SU-DHL-6 (cell line): ENCODE measurements around the gene GRAP2.

ENCODE experiments used
- H2AFZ ChIP-seq: fragments of 200-600 bp; sonication (generic); 2 replicates; pipeline ENCODE4 v1.6.1; 2014; ENCODE audit warnings: low read depth, mild to moderate bottlenecking, moderate library complexity, mixed read lengths, antibody characterized with exemption, low read length; ENCODE audit not compliant: severe bottlenecking
- H3F3A ChIP-seq: fragments of 200-600 bp; shearing (Covaris generic); 2 replicates; pipeline ENCODE4 v1.6.0; 2016; ENCODE audit warnings: antibody characterized with exemption, mild to moderate bottlenecking; ENCODE audit not compliant: insufficient read depth
- H3K27ac ChIP-seq: fragments of 200-600 bp; sonication (generic); 2 replicates; pipeline ENCODE4 v1.5.1; 2016; ENCODE audit warnings: low read depth, mild to moderate bottlenecking, low read length, moderate library complexity, mixed read lengths
- H3K27me3 ChIP-seq: fragments of 200-600 bp; sonication (generic), shearing (Covaris generic); 2 replicates; pipeline ENCODE4 v1.6.0; 2014; ENCODE audit warnings: mild to moderate bottlenecking, low read length
- H3K36me3 ChIP-seq: fragments of 200-600 bp; sonication (generic); 2 replicates; pipeline ENCODE4 v1.6.1; 2014; ENCODE audit warnings: mild to moderate bottlenecking, low read length, mixed read lengths
- H3K4me2 ChIP-seq: fragments of 300-600, 200-600 bp; shearing (Covaris generic), sonication (generic); 2 replicates; pipeline ENCODE4 v1.6.0; 2014; ENCODE audit warnings: low read length, low read depth, mild to moderate bottlenecking; ENCODE audit not compliant: poor library complexity, severe bottlenecking
- H3K4me3 ChIP-seq: fragments of 200-600 bp; sonication (generic); 2 replicates; pipeline ENCODE4 v1.5.1; 2014; ENCODE audit warnings: antibody characterized with exemption, low read length, mild to moderate bottlenecking, mixed read lengths; ENCODE audit not compliant: insufficient read depth, poor library complexity, severe bottlenecking
- H3K79me2 ChIP-seq: fragments of 200-600 bp; sonication (generic); 2 replicates; pipeline ENCODE4 v1.6.1; 2014; ENCODE audit warnings: mild to moderate bottlenecking, low read length, moderate library complexity; ENCODE audit not compliant: insufficient read depth
- H3K9ac ChIP-seq: fragments of 200-600 bp; sonication (generic); 2 replicates; pipeline ENCODE4 v1.7.0; 2014; ENCODE audit warnings: mild to moderate bottlenecking, low read length
- H3K9me2 ChIP-seq: fragments of 200-600 bp; sonication (generic); replicated peaks from 2 replicates; pipeline ENCODE4 v1.6.1; 2014; ENCODE audit warnings: low read length; ENCODE audit not compliant: insufficient read depth
- H3K9me3 ChIP-seq: fragments of 200-600 bp; sonication (generic); 2 replicates; pipeline ENCODE4 v1.6.1; 2014; ENCODE audit warnings: low read length, mixed read lengths; ENCODE audit not compliant: insufficient read depth
- H4K20me1 ChIP-seq: fragments of 200-600 bp; sonication (generic); 2 replicates; pipeline ENCODE4 v1.6.1; 2014; ENCODE audit warnings: low read depth, mild to moderate bottlenecking, antibody characterized with exemption, low read length, moderate library complexity, mixed read lengths
- CTCF ChIP-seq: fragments of 200-600 bp; sonication (generic); IDR thresholded peaks from one replicate; pipeline ENCODE4 v1.5.1; 2017; ENCODE audit warnings: antibody characterized with exemption, mild to moderate bottlenecking, low read length, moderate library complexity; ENCODE audit not compliant: insufficient read depth, poor library complexity, severe bottlenecking
- EZH2phosphoT487 ChIP-seq: fragments of 200-600 bp; sonication (generic), shearing (Covaris generic); conservative IDR thresholded peaks from 2 replicates; pipeline ENCODE4 v1.6.1; 2018; ENCODE audit warnings: mild to moderate bottlenecking, antibody characterized with exemption, low read length, moderate library complexity, mixed read lengths

GRAP2 gene

GRCh38 chr22:39999144-39999757 lies 98.4 kb downstream of the GRAP2 start:
- no peaks in the 10 kb centered on the region for H3K36me3 ChIP-seq
- H3K9ac ChIP-seq: no peak overlapping the region
- no peak overlapping the region for H3K27ac ChIP-seq

DNA sequence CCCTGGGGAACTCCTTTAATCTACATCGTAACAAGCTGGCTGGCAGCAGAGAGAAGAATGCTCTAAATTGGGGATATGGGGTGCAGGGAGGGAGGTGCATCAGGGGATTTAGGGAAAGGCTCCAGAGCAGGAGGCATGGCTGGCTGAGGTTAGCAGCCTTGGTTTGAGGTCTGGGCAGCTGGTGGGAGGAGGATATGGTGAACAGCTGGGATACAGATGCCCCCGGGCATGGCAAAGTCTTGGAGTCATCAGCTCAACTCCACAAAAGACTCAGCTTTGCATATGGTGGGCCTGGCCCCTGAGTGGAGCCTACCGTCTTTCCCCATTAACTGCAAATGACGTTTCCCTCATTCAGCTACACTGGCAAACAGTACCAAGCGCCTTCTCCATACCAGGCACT lies 99.3 kb downstream of the GRAP2 start:
- Histone ChIP-seq H3K9me2 (no peaks in the 10 kb centered on the region), H4K20me1 (no peaks in the 10 kb centered on the region), H3K36me3 (no peaks in the 10 kb centered on the region), H3K4me3 (no peak overlapping the region), H3K27me3 (no peaks in the 10 kb centered on the region), H3F3A (no peaks in the 10 kb centered on the region), H3K4me2 (no peak overlapping the region), H2AFZ (no peak overlapping the region), H3K79me2 (no peaks in the 10 kb centered on the region), H3K27ac (no peak overlapping the region), H3K9ac (no peak overlapping the region), H3K9me3 (no peaks in the 10 kb centered on the region)
- no peak for TF ChIP-seq EZH2phosphoT487
- no peak for TF ChIP-seq CTCF

More at GRCh38 chr22:39999144-39999757, 98.4 kb downstream of the GRAP2 start:
- Histone ChIP-seq H3K79me2 (no peaks in the 10 kb centered on the region), H3K9me3 (no peaks in the 10 kb centered on the region), H3K27me3 (no peaks in the 10 kb centered on the region), H3K9me2 (no peaks in the 10 kb centered on the region), H4K20me1 (no peaks in the 10 kb centered on the region), H3K4me3 (no peak overlapping the region), H2AFZ (no peak overlapping the region), H3F3A (no peaks in the 10 kb centered on the region), H3K4me2 (no peak overlapping the region)
- TF ChIP-seq CTCF (no peak), EZH2phosphoT487 (no peak)

GRCh38 chr22:40001106-40001505 lies 100.2 kb downstream of the GRAP2 start:
- no peaks in the 10 kb centered on the region for H3F3A ChIP-seq
- H4K20me1 ChIP-seq: no peaks in the 10 kb centered on the region
- H3K9ac ChIP-seq: no peak overlapping the region
- H3K4me2 ChIP-seq: no peak overlapping the region
- TF ChIP-seq EZH2phosphoT487: no peak
- H3K27ac ChIP-seq: no peak overlapping the region
- H3K9me2 ChIP-seq: no peaks in the 10 kb centered on the region
- no peak overlapping the region for H2AFZ ChIP-seq
- H3K36me3 ChIP-seq: no peaks in the 10 kb centered on the region
- no peak overlapping the region for H3K4me3 ChIP-seq
- H3K9me3 ChIP-seq: no peaks in the 10 kb centered on the region
- no peaks in the 10 kb centered on the region for H3K27me3 ChIP-seq
- H3K79me2 ChIP-seq: no peaks in the 10 kb centered on the region

- H3K79me2 ChIP-seq: no peaks in the 10 kb centered on the region
- H3K4me3 ChIP-seq: no peak overlapping the region
- no peak overlapping the region for H3K27ac ChIP-seq
- H3K4me2 ChIP-seq: no peak overlapping the region
- H3K9me3 ChIP-seq: no peaks in the 10 kb centered on the region
- H3F3A ChIP-seq: no peaks in the 10 kb centered on the region
- no peaks in the 10 kb centered on the region for H3K9me2 ChIP-seq
- no peaks in the 10 kb centered on the region for H3K36me3 ChIP-seq
- TF ChIP-seq CTCF (no peak), EZH2phosphoT487 (no peak)
- H3K9ac ChIP-seq: no peak overlapping the region
- H3K27me3 ChIP-seq: no peaks in the 10 kb centered on the region
- H2AFZ ChIP-seq: no peak overlapping the region
- no peaks in the 10 kb centered on the region for H4K20me1 ChIP-seq
Measured at GRCh38 chr22:40001800-40002577, 101.1 kb downstream of the GRAP2 start.
